Neuronal stem cell (in vitro differentiated cells): Measurements from ENCODE around the gene ZNF844.
"Not testable (repeated sequence)": the region's sequence is repeated elsewhere in the genome, so short reads cannot be mapped to it uniquely, and the experiment has no call there.

Experiments used
- DNase-seq: peaks from one replicate; pipeline ENCODE4 v3.0.0-alpha.2; 2013; ENCODE audit warnings: low spot score
- H2AFZ ChIP-seq: one replicate; pipeline ENCODE4 v1.6.1; 2013; ENCODE audit warnings: mild to moderate bottlenecking, low read length, inconsistent platforms
- H2AK5ac ChIP-seq: 2 replicates; pipeline ENCODE4 v1.6.1; 2013; ENCODE audit warnings: low read depth, mild to moderate bottlenecking, inconsistent platforms, low read length, moderate library complexity, mixed read lengths
- H2BK120ac ChIP-seq: 2 replicates; pipeline ENCODE4 v1.6.1; 2013; ENCODE audit warnings: low read depth, mild to moderate bottlenecking, inconsistent platforms, low read length, moderate library complexity, mixed read lengths
- H2BK12ac ChIP-seq: one replicate; pipeline ENCODE4 v1.6.1; 2013; ENCODE audit warnings: low read length, inconsistent platforms
- H2BK15ac ChIP-seq: 2 replicates; pipeline ENCODE4 v1.6.1; 2013; ENCODE audit warnings: mild to moderate bottlenecking, low read length, inconsistent platforms, mixed read lengths
- H2BK5ac ChIP-seq: one replicate; pipeline ENCODE4 v1.6.1; 2013; ENCODE audit warnings: inconsistent platforms, mild to moderate bottlenecking, low read length, moderate library complexity
- H3K14ac ChIP-seq: one replicate; pipeline ENCODE4 v1.6.1; 2013; ENCODE audit warnings: low read length, inconsistent platforms
- H3K18ac ChIP-seq: 2 replicates; pipeline ENCODE4 v1.6.1; 2013; ENCODE audit warnings: low read length, inconsistent platforms
- H3K23ac ChIP-seq: 2 replicates; pipeline ENCODE4 v1.6.1; 2013; ENCODE audit warnings: low read depth, mild to moderate bottlenecking, mixed read lengths, low read length, inconsistent platforms; ENCODE audit not compliant: poor library complexity
- H3K27ac ChIP-seq: replicated peaks from 3 replicates; pipeline ENCODE4 v1.5.1; 2013; ENCODE audit warnings: low read length, inconsistent platforms
- H3K27me3 ChIP-seq, 3 experiments: 2 replicates each; pipeline ENCODE4 v1.6.1; 2013; ENCODE audit warnings: low read length in 3 of 3, mild to moderate bottlenecking in 2 of 3, inconsistent platforms in 1 of 3, low read depth in 1 of 3, mixed read lengths in 1 of 3, moderate library complexity in 1 of 3; ENCODE audit not compliant: control insufficient read depth in 3 of 3, insufficient read depth in 3 of 3
- H3K36me3 ChIP-seq, 2 donors: replicated peaks in 1 of 2; 2 replicates each; pipeline ENCODE4 v1.6.1; 2013; ENCODE audit warnings: low read length in 2 of 2; ENCODE audit not compliant: control insufficient read depth in 2 of 2, insufficient read depth in 2 of 2
- H3K4ac ChIP-seq: 2 replicates; pipeline ENCODE4 v1.6.1; 2013; ENCODE audit warnings: inconsistent platforms, mild to moderate bottlenecking, low read length, moderate library complexity
- H3K4me1 ChIP-seq, 2 donors: 1 replicate in 1 of 2; 2 replicates in 1 of 2; pipeline ENCODE4 v1.6.1; 2013; ENCODE audit warnings: low read length in 2 of 2, low read depth in 1 of 2; ENCODE audit not compliant: control insufficient read depth in 2 of 2, insufficient read depth in 1 of 2
- H3K4me2 ChIP-seq: one replicate; pipeline ENCODE4 v1.6.1; 2013; ENCODE audit warnings: mild to moderate bottlenecking, low read length, inconsistent platforms; ENCODE audit not compliant: insufficient read depth, poor library complexity, severe bottlenecking
- H3K4me3 ChIP-seq, 2 donors: 2 replicates each; pipeline ENCODE4 v1.5.1; 2013; ENCODE audit warnings: low read length in 2 of 2, mild to moderate bottlenecking in 2 of 2, inconsistent platforms in 1 of 2, moderate library complexity in 1 of 2
- H3K79me1 ChIP-seq: one replicate; pipeline ENCODE4 v1.6.1; 2013; ENCODE audit warnings: low read depth, mild to moderate bottlenecking, inconsistent platforms, low read length, moderate library complexity
- H3K9ac ChIP-seq: one replicate; pipeline ENCODE4 v1.6.1; 2013; ENCODE audit warnings: mild to moderate bottlenecking, low read depth, low read length, inconsistent platforms; ENCODE audit not compliant: poor library complexity
- H3K9me3 ChIP-seq, 2 donors: replicated peaks in 1 of 2; 2 replicates each; pipeline versions ENCODE3 to v1.6.1; 2013; ENCODE audit warnings: low read length in 2 of 2, mild to moderate bottlenecking in 2 of 2, inconsistent platforms in 1 of 2, low read depth in 1 of 2, mixed read lengths in 1 of 2, moderate library complexity in 1 of 2; ENCODE audit not compliant: control insufficient read depth in 2 of 2, insufficient read depth in 1 of 2
- H4K8ac ChIP-seq: one replicate; pipeline ENCODE4 v1.6.1; 2013; ENCODE audit warnings: low read depth, mild to moderate bottlenecking, inconsistent platforms, low read length, moderate library complexity
- H4K91ac ChIP-seq: one replicate; pipeline ENCODE4 v1.6.1; 2013; ENCODE audit warnings: low read length, low read depth, mild to moderate bottlenecking, inconsistent platforms; ENCODE audit not compliant: poor library complexity
- WGBS, 2 donors: extraction: QIAGEN DNeasy Blood & Tissue Kit; methylation state at CpG; one replicate each; pipeline ENCODE4 v1.1.7; 2013; ENCODE audit warnings: missing lambda C conversion rate in 2 of 2, mixed read lengths in 1 of 2; ENCODE audit not compliant: insufficient read length in 2 of 2, insufficient replicate concordance in 1 of 2; ENCODE audit errors: extremely low coverage in 2 of 2; 5-methylcytosine and 5-hydroxymethylcytosine counted together

Gene ZNF844

DNA sequence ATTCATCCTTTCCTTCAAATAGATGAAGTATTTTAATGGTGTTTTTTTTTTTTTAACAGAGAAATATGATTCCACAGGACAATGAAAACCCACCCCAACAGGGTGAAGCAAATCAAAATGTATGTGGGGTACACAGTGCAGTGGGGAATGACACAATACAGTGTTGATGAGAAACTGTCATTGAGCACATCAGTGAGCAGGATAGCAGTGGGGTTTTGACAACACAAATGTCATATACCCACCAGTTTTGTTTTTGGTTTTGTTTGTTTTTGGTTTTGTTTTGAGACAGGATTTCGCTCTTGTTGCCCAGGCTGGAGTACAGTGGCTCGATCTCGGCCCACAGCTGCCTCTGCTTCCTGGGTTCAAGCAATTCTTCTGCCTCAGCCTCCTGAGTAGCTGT, 29.2 kb downstream of the ZNF844 start:
- H3K79me1 ChIP-seq = peaks cover 2% of the 10 kb centered on the region
- no peak overlapping the region for H3K18ac ChIP-seq
- H3K4ac ChIP-seq = no peak overlapping the region
- no peak overlapping the region for H3K4me3 ChIP-seq
- H3K9me3 ChIP-seq = peaks cover 12 to 59% of the 10 kb centered on the region in 2 donors
- no peak overlapping the region for H2BK12ac ChIP-seq
- H2BK120ac ChIP-seq = no peak overlapping the region
- no peak overlapping the region for H2BK15ac ChIP-seq
- WGBS, 2 donors = no CpG with 5 or more reads among the region's 3 CpGs
- peaks cover 11 to 42% of the 10 kb centered on the region in 2 donors for H3K36me3 ChIP-seq
- H2AFZ ChIP-seq = no peak overlapping the region
- no peak overlapping the region for H4K91ac ChIP-seq
- no peak overlapping the region for H3K23ac ChIP-seq
- H3K27me3 ChIP-seq = no peaks in the 10 kb centered on the region
- no peaks in the 10 kb centered on the region for H3K4me1 ChIP-seq
- no peak overlapping the region for H2AK5ac ChIP-seq
- H3K14ac ChIP-seq = no peak overlapping the region
- H3K4me2 ChIP-seq = no peak overlapping the region
- H3K27ac ChIP-seq = no peak overlapping the region
- H2BK5ac ChIP-seq = no peak overlapping the region
- no peak overlapping the region for H4K8ac ChIP-seq
- no peak for DNase-seq
- H3K9ac ChIP-seq = no peak overlapping the region

DNA sequence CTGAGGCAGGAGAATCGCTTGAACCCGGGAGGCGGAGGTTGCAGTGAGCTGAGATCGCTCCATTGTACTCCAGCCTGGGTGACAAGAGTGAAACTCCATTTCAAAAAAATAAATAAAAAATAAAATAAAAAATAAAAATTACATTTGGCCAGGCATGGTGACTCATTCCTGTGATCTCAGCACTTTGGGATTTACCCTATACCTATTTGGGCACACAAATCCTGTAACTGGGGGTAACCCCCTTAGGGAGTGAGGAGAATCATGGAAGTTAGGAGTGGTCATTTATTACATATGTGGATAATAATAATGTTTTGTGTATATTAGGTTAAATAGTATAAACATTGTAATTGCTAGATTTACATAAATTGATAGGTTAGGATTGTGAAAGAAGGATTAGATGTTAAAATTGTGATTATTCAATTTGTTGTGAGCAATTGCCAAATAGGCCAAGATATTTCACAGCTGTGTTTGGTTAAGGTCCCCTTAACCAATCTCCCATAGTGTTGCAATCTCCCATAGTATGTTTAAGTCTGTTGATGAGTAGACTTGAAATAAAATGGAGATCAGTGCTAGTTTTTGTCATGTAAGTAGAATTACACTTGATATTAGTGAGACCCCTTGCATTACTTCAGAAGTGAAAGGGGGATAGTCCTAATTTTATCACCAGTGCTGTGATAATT, 30.7 kb downstream of the ZNF844 start:
- no peak overlapping the region for H3K18ac ChIP-seq
- no peak overlapping the region for H3K4me2 ChIP-seq
- H2BK120ac ChIP-seq = no peak overlapping the region
- H3K9me3 ChIP-seq = peaks cover 12 to 58% of the 10 kb centered on the region in 2 donors
- no peaks in the 10 kb centered on the region for H3K4me1 ChIP-seq
- no peaks in the 10 kb centered on the region for H3K27me3 ChIP-seq
- no peak overlapping the region for H3K23ac ChIP-seq
- no CpG with 5 or more reads among the region's 4 CpGs for WGBS, 2 donors
- no peak overlapping the region for H4K91ac ChIP-seq
- no peak overlapping the region for H3K27ac ChIP-seq
- H3K79me1 ChIP-seq = peaks cover 2% of the 10 kb centered on the region
- no peak overlapping the region for H3K4me3 ChIP-seq
- no peak overlapping the region for H2AK5ac ChIP-seq
- no peak overlapping the region for H3K9ac ChIP-seq
- H3K36me3 ChIP-seq = peaks cover 11 to 47% of the 10 kb centered on the region in 2 donors
- H2AFZ ChIP-seq = no peak overlapping the region
- H2BK5ac ChIP-seq = no peak overlapping the region
- H2BK15ac ChIP-seq = no peak overlapping the region
- H3K14ac ChIP-seq = no peak overlapping the region
- no peak overlapping the region for H4K8ac ChIP-seq
- H2BK12ac ChIP-seq = no peak overlapping the region
- H3K4ac ChIP-seq = no peak overlapping the region
- no peak for DNase-seq

GRCh38 chr19:12098040-12098439, 33.5 kb downstream of the ZNF844 start:
- Histone ChIP-seq H3K9ac (no peak overlapping the region), H2BK15ac (no peak overlapping the region), H3K23ac (no peak overlapping the region), H2BK120ac (no peak overlapping the region), H3K14ac (no peak overlapping the region), H3K79me1 (peaks cover 1% of the 10 kb centered on the region), H2BK12ac (no peak overlapping the region), H3K36me3 (peaks cover 11 to 50% of the 10 kb centered on the region in 2 donors), H3K9me3 (peaks cover 9 to 58% of the 10 kb centered on the region in 2 donors), H2AFZ (no peak overlapping the region), H3K27me3 (no peaks in the 10 kb centered on the region), H2AK5ac (no peak overlapping the region), H3K18ac (no peak overlapping the region), H4K8ac (no peak overlapping the region), H4K91ac (no peak overlapping the region), H2BK5ac (no peak overlapping the region), H3K4me2 (no peak overlapping the region), H3K27ac (no peak overlapping the region), H3K4me3 (no peak overlapping the region), H3K4me1 (no peaks in the 10 kb centered on the region), H3K4ac (no peak overlapping the region)
- DNase-seq = no peak
- WGBS, 2 donors = no CpG with 5 or more reads among the region's 9 CpGs

DNA sequence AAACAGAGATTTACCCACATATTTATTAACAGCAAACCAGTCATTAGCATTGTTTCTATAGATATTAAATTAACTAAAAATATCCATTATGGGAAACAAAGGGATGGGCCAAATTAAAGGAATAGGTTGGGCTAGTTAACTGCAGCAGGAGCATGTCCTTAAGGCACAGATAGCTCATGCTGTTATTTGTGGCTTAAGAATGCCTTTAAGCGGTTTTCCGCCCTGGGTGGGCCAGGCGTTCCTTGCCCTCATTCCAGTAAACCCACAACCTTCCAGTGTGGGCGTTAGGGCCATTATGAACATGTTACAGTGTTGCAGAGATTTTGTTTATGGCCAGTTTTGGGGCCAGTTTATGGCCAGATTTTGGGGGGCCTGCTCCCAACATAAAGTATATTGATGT, 39.4 kb downstream of the ZNF844 start:
- H3K4me2 ChIP-seq, H2BK12ac ChIP-seq, H3K79me1 ChIP-seq, H4K8ac ChIP-seq, H3K27me3 ChIP-seq, H3K9ac ChIP-seq, H3K23ac ChIP-seq, H4K91ac ChIP-seq, H2AK5ac ChIP-seq, H3K27ac ChIP-seq, H3K18ac ChIP-seq, H2BK5ac ChIP-seq, H2BK120ac ChIP-seq, H2AFZ ChIP-seq, H3K14ac ChIP-seq, DNase-seq, H2BK15ac ChIP-seq, H3K4me3 ChIP-seq, H3K4ac ChIP-seq, H3K4me1 ChIP-seq: not testable (repeated sequence)
- Histone ChIP-seq H3K36me3 (peaks cover 0 to 30% of the 10 kb centered on the region in 2 donors), H3K9me3 (peaks cover 6 to 32% of the 10 kb centered on the region in 2 donors)
- no CpG with 5 or more reads among the region's 4 CpGs for WGBS, 2 donors
